Thoracic aorta (tissue), 2 donors: ENCODE data around the gene SMYD2. TPM values are rescaled to one million over a fixed set of nuclear protein-coding genes. Genes with fewer than 3 reads are reported as not detected.

Source experiments
- ATAC-seq: fragments of 150-250 bp; one replicate; pipeline ENCODE4 v1.8.0; 2017; ENCODE audit warnings: low read depth; ENCODE audit not compliant: insufficient number of reproducible peaks, low FRiP score
- DNase-seq: peaks from one replicate; pipeline ENCODE4 v3.0.0-alpha.2; 2020; ENCODE audit warnings: low spot score
- H3K27ac ChIP-seq, 2 donors: fragments of 200-600 bp; sonication (generic); 1 replicate in 1 of 2; 2 replicates in 1 of 2; pipeline ENCODE4 v1.5.1; 2016; ENCODE audit warnings: mild to moderate bottlenecking in 2 of 2, moderate library complexity in 2 of 2
- H3K27me3 ChIP-seq: fragments of 200-600 bp; sonication (generic); replicated peaks from 2 replicates; pipeline ENCODE4 v1.6.0; 2016; ENCODE audit warnings: mild to moderate bottlenecking; ENCODE audit not compliant: insufficient read depth
- H3K36me3 ChIP-seq: fragments of 200-600 bp; sonication (generic); one replicate; pipeline ENCODE4 v1.5.1; 2016
- H3K4me1 ChIP-seq, 2 donors: fragments of 200-600 bp; sonication (generic); 1 replicate in 1 of 2; 2 replicates in 1 of 2; pipeline versions ENCODE4 v1.5.1 to v1.6.0; 2016; ENCODE audit warnings: low read depth in 2 of 2, mild to moderate bottlenecking in 1 of 2; ENCODE audit not compliant: control insufficient read depth in 1 of 2
- H3K4me3 ChIP-seq: fragments of 200-600 bp; sonication (generic); 2 replicates; pipeline ENCODE4 v1.5.1; 2016; ENCODE audit warnings: mild to moderate bottlenecking
- H3K9me3 ChIP-seq: fragments of 200-600 bp; sonication (generic); 2 replicates; pipeline ENCODE4 v1.5.1; 2016
- total RNA-seq, 2 donors: library from RNA; depleted of rRNA; stranded (reverse); fragments of >200 nt; gene quantifications; one replicate each; pipeline versions ENCODE4 v1.1.0 to v1.2.3, GENCODE V29; 2016
- TF ChIP-seq, protein P1 (sequence below): fragments of 200-600 bp; sonication (generic); IDR thresholded peaks from one replicate; pipeline ENCODE4 v1.5.1; 2019; ENCODE audit warnings: antibody characterized with exemption

SMYD2 gene
- total RNA-seq, 2 donors from 2014 or later: 10.9 to 13.4 TPM

- no peak overlapping the region for H3K27ac ChIP-seq
Measured at GRCh38 chr1:214310010-214310409, 29.1 kb downstream of the SMYD2 start.

DNA sequence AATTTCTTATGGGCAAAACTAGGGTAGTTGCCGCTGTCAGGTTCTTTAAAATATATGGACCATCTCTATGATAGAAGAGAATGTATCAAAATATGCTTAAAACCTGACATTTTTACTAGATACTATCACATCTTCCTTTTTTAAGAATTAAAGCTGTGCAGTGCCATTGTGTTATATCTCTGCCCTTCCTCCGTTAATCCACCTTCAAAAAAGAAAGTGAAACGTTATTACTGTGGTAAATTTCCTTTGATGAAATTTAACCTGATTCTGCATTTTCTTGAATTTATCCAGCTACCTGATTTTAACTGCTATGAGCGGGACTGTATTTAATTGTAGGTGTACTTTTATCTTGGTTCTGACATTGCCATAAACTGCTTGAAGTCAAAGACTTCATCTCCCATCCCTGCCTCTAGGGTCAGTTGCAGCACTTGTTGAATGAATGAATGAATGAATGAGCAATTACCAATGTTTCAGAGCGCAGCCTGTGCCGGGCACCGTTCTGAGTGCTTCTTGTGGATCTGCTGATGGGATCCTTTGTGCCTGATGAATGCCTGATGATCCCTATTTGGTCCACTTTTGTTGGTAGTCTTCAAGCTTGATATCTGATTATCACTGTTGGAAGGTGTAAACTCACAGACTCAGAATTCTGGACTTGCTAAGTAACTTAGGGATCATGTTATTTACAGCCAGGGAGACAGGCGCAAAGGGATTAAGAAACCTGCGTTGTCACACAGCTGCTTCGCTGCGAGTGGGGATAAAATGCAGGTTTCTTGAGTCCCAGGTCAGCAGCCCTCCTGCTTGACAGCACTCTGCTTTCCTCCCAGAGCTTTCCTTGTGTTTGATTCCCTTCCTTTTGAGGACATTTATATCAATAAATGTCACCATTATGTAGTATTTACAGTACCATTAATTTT lies 30.1 kb downstream of the SMYD2 start:
- no peak overlapping the region for H3K27ac ChIP-seq
- no peak overlapping the region for H3K4me3 ChIP-seq
- no peaks in the 10 kb centered on the region for H3K36me3 ChIP-seq
- TF ChIP-seq, protein P1, sequence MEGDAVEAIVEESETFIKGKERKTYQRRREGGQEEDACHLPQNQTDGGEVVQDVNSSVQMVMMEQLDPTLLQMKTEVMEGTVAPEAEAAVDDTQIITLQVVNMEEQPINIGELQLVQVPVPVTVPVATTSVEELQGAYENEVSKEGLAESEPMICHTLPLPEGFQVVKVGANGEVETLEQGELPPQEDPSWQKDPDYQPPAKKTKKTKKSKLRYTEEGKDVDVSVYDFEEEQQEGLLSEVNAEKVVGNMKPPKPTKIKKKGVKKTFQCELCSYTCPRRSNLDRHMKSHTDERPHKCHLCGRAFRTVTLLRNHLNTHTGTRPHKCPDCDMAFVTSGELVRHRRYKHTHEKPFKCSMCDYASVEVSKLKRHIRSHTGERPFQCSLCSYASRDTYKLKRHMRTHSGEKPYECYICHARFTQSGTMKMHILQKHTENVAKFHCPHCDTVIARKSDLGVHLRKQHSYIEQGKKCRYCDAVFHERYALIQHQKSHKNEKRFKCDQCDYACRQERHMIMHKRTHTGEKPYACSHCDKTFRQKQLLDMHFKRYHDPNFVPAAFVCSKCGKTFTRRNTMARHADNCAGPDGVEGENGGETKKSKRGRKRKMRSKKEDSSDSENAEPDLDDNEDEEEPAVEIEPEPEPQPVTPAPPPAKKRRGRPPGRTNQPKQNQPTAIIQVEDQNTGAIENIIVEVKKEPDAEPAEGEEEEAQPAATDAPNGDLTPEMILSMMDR: no peak
- no peaks in the 10 kb centered on the region for H3K9me3 ChIP-seq
- H3K27me3 ChIP-seq: no peaks in the 10 kb centered on the region
- DNase-seq: no peak
- no peak for ATAC-seq
- no peaks in the 10 kb centered on the region for H3K4me1 ChIP-seq

More at GRCh38 chr1:214310010-214310409, 29.1 kb downstream of the SMYD2 start:
- H3K4me3 ChIP-seq: no peak overlapping the region
- no peaks in the 10 kb centered on the region for H3K9me3 ChIP-seq
- no peaks in the 10 kb centered on the region for H3K4me1 ChIP-seq
- no peaks in the 10 kb centered on the region for H3K27me3 ChIP-seq
- no peak for ATAC-seq
- DNase-seq: no peak
- TF ChIP-seq, protein P1: no peak
- H3K36me3 ChIP-seq: no peaks in the 10 kb centered on the region

- Histone ChIP-seq H3K4me3 (no peak overlapping the region), H3K36me3 (no peaks in the 10 kb centered on the region), H3K27ac (no peak overlapping the region), H3K27me3 (no peaks in the 10 kb centered on the region), H3K9me3 (no peaks in the 10 kb centered on the region), H3K4me1 (no peaks in the 10 kb centered on the region)
- ATAC-seq: no peak
- TF ChIP-seq, protein P1: no peak
- no peak for DNase-seq
Measured at GRCh38 chr1:214312530-214313051, 31.6 kb downstream of the SMYD2 start.

GRCh38 chr1:214314178-214314843 lies 33.4 kb downstream of the SMYD2 start:
- H3K4me3 ChIP-seq: no peak overlapping the region
- no peaks in the 10 kb centered on the region for H3K4me1 ChIP-seq
- no peak for DNase-seq

More at GRCh38 chr1:214314178-214314843, 33.4 kb downstream of the SMYD2 start:
- TF ChIP-seq, protein P1: no peak
- Histone ChIP-seq H3K27me3 (no peaks in the 10 kb centered on the region), H3K9me3 (no peaks in the 10 kb centered on the region), H3K36me3 (no peaks in the 10 kb centered on the region), H3K27ac (no peak overlapping the region)
- no peak for ATAC-seq
